ENCODE results near the gene CHAMP1.
"Not testable (repeated sequence)": the region's sequence is repeated elsewhere in the genome, so short reads cannot be mapped to it uniquely, and the experiment has no call there.

Gene CHAMP1

GRCh38 chr13:114325729-114326128 lies 11.4 kb downstream of the CHAMP1 start:
- DNase-seq (ENCODE audit: low read depth, low spot score): no peak

GRCh38 chr13:114328034-114328433 lies 13.7 kb downstream of the CHAMP1 start:
- DNase-seq (ENCODE audit: low read depth, low spot score): no peak
- no peak overlapping the region for H3K4me3 ChIP-seq (ENCODE audit: low read length)

More at GRCh38 chr13:114325729-114326128, 11.4 kb downstream of the CHAMP1 start:
- no peak overlapping the region for H3K4me3 ChIP-seq (ENCODE audit: low read length)

DNA sequence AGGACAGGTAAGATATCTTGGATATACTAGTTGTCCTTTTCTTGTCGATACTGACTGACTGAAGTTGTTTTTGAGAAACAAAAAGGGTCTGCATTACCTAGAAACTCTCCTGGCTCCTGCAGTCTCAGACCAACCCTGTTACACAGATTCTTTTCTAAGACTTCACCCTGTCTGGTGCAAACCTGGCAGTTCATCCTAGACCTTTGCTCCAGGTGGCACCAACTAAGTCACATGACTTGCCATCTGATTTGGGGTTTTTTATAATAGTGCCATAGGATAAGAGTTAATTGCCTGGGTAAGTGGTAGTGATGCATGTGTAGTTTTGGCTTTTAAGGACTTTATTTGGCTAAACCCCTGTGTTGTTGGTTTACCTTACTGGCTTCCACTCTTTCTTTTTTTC lies 14.3 kb downstream of the CHAMP1 start:
- no peak for DNase-seq (ENCODE audit: low read depth, low spot score)
- H3K4me3 ChIP-seq (ENCODE audit: low read length): no peak overlapping the region

GRCh38 chr13:114330086-114330485 lies 15.8 kb downstream of the CHAMP1 start:
- DNase-seq (ENCODE audit: low read depth, low spot score): no peak
- H3K4me3 ChIP-seq (ENCODE audit: low read length): no peak overlapping the region

- not testable (repeated sequence) for DNase-seq (ENCODE audit: low read depth, low spot score); H3K4me3 ChIP-seq (ENCODE audit: low read length)
Observed at GRCh38 chr13:114333881-114334280, 19.6 kb downstream of the CHAMP1 start.

DNA sequence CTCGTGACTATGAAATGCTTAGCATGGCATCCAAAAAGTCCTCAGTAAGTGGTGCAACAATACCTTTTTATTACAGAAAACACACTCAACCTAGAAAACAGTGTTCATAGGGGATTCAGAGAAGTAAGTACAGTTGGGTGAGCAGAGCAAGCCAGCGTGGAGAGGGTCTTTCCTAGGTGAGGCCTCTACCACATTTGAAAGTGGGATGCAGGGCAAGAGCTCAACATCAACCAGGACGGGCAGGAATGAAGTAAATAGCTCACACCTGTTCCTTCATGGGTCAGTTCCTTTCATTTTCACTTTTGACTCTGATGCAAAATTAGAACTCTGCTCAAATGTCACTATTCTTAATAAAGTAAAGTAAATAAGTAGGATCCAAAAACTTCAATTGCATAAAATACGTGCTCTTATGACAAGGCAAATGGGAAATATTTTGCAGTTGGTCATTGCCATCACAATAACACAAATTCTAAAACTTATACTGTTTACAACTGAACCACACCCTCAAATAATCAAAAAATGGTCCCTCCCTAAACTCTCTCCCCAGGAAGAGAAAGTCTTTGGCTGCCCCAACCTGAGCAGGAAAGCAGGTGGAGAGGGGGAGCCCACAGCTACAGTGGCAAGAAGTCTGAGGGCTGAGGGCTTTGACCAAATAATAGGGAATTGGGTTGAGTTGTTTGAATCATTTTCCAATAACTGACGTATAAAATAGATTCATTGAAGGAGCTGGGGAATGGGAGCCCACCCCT lies 20.2 kb downstream of the CHAMP1 start:
- no peak for DNase-seq (ENCODE audit: low read depth, low spot score)
- H3K4me3 ChIP-seq (ENCODE audit: low read length): no peak overlapping the region

GRCh38 chr13:114336457-114336856 lies 22.2 kb downstream of the CHAMP1 start:
- H3K4me3 ChIP-seq (ENCODE audit: low read length); DNase-seq (ENCODE audit: low read depth, low spot score): not testable (repeated sequence)

- H3K4me3 ChIP-seq (ENCODE audit: low read length): no peak overlapping the region
- no peak for DNase-seq (ENCODE audit: low read depth, low spot score)
Observed at GRCh38 chr13:114338959-114339358, 24.7 kb downstream of the CHAMP1 start.

DNA sequence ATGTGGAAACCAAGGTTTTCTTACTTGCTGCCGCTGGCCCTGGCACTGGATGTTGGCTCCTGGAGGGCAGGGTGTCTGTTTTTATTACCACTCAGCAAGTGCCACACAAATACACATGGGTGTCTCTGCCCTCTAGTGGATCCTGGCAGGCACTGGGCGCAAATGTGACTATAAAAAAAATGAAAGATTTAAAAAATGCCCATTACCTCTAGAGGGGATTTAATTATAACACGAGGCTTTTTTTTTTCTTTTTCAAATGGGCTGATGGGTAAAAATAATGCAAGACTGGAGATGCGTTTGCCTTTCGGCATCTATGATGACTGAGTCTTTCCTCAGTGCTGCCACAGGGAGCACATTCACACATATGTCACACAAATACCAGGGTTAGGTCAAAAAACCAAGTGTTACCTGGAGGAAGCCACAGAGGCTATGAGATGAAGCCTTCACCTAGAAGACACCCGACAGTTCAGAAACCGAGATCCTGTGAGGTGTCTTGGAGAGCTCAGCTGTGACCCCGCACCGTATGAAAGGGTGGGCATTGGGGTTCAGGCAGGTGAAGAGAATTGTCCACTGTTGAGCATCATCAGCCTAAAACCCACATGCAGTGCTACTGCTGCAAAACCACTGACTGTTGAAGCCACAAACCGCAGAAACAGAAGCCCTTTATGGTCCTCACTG lies 25.7 kb downstream of the CHAMP1 start:
- peak; percentile 60 for DNase-seq (ENCODE audit: low read depth, low spot score)
- no peak overlapping the region for H3K4me3 ChIP-seq (ENCODE audit: low read length)

DNA sequence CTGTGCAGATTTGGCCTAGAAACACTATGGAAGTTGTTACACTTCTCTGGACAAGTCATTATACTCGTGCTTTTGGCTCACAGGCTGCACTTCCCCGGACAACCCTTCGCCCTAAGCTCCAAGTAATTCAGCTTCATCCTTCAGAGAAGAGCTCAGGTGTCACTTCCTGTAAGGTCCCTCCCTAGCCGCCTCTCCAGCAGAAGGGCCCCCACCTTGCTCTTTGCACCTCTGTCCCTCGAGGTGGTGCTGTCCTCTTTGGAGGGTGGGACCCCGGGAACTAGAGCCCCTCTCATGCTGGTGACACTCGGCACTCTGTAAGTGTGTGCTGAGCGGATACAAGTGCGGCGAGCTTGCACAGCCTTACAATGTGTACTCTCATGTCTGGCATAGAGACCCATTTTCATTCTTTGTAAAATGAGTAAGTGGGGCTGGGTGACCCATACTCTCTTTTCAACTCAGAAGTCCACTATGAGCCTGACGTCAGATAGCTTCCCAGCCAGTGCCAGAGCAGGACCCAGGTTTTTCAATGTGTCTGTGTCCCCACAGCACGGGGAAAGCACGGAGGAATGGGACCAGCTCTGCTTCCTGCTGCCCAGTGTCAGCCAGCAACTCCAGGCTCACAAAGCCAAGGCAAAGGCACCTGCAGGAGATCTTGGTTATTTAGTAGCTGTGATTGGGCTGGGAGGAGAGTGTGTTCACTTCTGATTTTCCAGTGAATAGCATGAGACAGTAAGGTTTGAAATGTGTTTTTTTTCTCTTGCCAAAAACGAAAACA lies 26.9 kb downstream of the CHAMP1 start:
- no peak overlapping the region for H3K4me3 ChIP-seq (ENCODE audit: low read length)
- no peak for DNase-seq (ENCODE audit: low read depth, low spot score)

DNA sequence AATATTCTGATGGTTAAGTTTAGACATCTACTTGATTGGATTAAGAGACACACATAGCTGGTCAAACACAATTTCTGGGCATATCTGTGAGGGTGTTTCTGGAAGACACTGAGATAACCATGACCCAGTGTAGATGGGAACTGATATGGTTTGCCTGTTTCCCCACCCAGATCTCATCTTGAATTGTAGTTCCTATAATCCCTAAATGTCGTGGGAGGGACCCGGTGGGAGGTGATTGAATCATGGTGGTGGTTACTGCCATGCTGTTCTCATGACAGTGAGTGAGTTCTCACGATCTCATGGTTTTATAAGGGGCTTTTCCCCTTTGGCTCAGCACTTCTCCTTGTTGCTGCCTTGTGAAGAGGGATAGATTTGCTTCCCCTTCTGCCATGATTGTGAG lies 33.0 kb downstream of the CHAMP1 start:
- not testable (repeated sequence) for H3K4me3 ChIP-seq (ENCODE audit: low read length); DNase-seq (ENCODE audit: low read depth, low spot score)

- DNase-seq (ENCODE audit: low read depth, low spot score): peak; percentile 45
- H3K4me3 ChIP-seq (ENCODE audit: low read length): not testable (repeated sequence)
Observed at GRCh38 chr13:114352763-114353162, 38.5 kb downstream of the CHAMP1 start.

- not testable (repeated sequence) for H3K4me3 ChIP-seq (ENCODE audit: low read length); DNase-seq (ENCODE audit: low read depth, low spot score)
Observed at GRCh38 chr13:114353382-114353781, 39.1 kb downstream of the CHAMP1 start.

All from Jurkat, Clone E6-1 (cell line).